ENCODE results near the gene NR1D2. TPM values are rescaled to one million over a fixed set of nuclear protein-coding genes. Genes with fewer than 3 reads are reported as not detected.

The NR1D2 gene
- polyA plus RNA-seq, 2 of the 4 experiments (the other 2 are of a cell fraction) = 7.2 to 18.6 TPM

DNA sequence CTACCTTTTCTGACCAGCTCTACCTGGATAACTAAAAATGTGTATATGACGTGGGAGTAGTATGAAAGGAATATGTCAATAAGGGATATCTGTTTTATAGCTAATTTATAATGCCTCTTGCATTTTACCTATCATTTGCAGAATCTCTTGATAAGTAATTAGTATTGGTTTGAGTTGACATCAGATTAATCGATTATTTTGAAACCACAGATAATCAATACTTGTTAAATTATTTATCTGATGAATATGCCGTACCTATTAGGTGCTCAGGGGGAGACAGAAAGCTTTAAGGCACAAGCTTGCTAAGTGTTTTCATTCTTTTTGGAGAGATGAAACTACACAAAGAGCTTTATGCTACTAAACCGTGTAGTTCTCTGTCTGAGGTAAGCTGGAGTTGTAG is 24.3 kb downstream of the NR1D2 start:
- ChIA-PET POLR2A (interaction anchor here (1.1 to 1.7 kb wide), 2 partner anchors 52 to 163 kb away, joined by 3 to 6 read pairs; partner anchors contain the start of genes NKIRAS1 and RPL15), CTCF (interaction anchor here (0.8 to 1.8 kb wide), 4 partner anchors 12 to 714 kb away, joined by 3 to 6 read pairs (median 4); no protein-coding TSS in a partner anchor)
- ATAC-seq (no peak), DNase-seq (ENCODE audit: low read depth in 1 of 2, low spot score in 1 of 2) (no peak), FAIRE-seq (no peak)
- WGBS (ENCODE audit: missing lambda C conversion rate) = 93% methylated on average over 4 of the region's 4 CpGs
- no peak overlapping the region for H3K4me2 ChIP-seq
- peaks cover 18% of the 10 kb centered on the region for H3K4me1 ChIP-seq
- TF ChIP-seq NPAS2 (CRISPR knock-in tag; IDR thresholded peaks at IDR 0.05; ENCODE audit: borderline replicate concordance) = no peak
- TF ChIP-seq TP53 (CRISPR knock-in tag; IDR thresholded peaks at IDR 0.05) = no peak
- no peak for TF ChIP-seq ZC3H11A (IDR thresholded peaks at IDR 0.05)
- TF ChIP-seq MAFK (IDR thresholded peaks at IDR 0.05; ENCODE audit: partially characterized antibody) = no peak
- TF ChIP-seq GATA3 (IDR thresholded peaks at IDR 0.05; ENCODE audit: borderline replicate concordance) = no peak
- TF ChIP-seq RNF2 (IDR thresholded peaks at IDR 0.05; ENCODE audit: borderline replicate concordance, low read depth) = no peak
- TF ChIP-seq, protein P1, sequence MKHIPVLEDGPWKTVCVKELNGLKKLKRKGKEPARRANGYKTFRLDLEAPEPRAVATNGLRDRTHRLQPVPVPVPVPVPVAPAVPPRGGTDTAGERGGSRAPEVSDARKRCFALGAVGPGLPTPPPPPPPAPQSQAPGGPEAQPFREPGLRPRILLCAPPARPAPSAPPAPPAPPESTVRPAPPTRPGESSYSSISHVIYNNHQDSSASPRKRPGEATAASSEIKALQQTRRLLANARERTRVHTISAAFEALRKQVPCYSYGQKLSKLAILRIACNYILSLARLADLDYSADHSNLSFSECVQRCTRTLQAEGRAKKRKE (CRISPR knock-in tag; IDR thresholded peaks at IDR 0.05; ENCODE audit: low read depth) = no peak
- TF ChIP-seq HDAC2 (IDR thresholded peaks at IDR 0.05) = no peak
- TF ChIP-seq BHLHE40 (IDR thresholded peaks at IDR 0.05; ENCODE audit: low read depth, low read length) = no peak
- no peak for TF ChIP-seq CHD2 (IDR thresholded peaks at IDR 0.05; ENCODE audit: low read length, partially characterized antibody)
- no peaks in the 10 kb centered on the region for H3K9me3 ChIP-seq
- peak overlapping the region in 1 of 2 experiments; percentile 7; a peak in 2 of 6 replicates for H3K27ac ChIP-seq
- H3K4me3 ChIP-seq = no peak overlapping the region

GRCh38 chr3:23971684-23972083 is 26.6 kb downstream of the NR1D2 start:
- WGBS (ENCODE audit: missing lambda C conversion rate) = 95% methylated on average over 1 of the region's 1 CpG
- H3K4me1 ChIP-seq = peaks cover 13% of the 10 kb centered on the region
- H3K9me3 ChIP-seq = no peaks in the 10 kb centered on the region
- DNase-seq (ENCODE audit: low read depth in 1 of 2, low spot score in 1 of 2) (no peak), ATAC-seq (no peak), FAIRE-seq (no peak)
- ChIA-PET POLR2A (interaction anchor here (1.0 kb wide), 1 partner anchor 55 kb away, joined by 3 read pairs; the partner anchor contains the start of genes NKIRAS1 and RPL15), CTCF (interaction anchor here (1.2 kb wide), 1 partner anchor 28 kb away, joined by 3 read pairs; no protein-coding TSS in a partner anchor)
- no peak overlapping the region for H3K27ac ChIP-seq
- TF ChIP-seq BCL3 (IDR thresholded peaks at IDR 0.05) (no peak), CBX8 (IDR thresholded peaks at IDR 0.05) (no peak), ZC3H11A (IDR thresholded peaks at IDR 0.05) (no peak), HOXB5 (CRISPR knock-in tag; IDR thresholded peaks at IDR 0.05) (no peak), JUN (IDR thresholded peaks at IDR 0.05) (no peak), MAFK (IDR thresholded peaks at IDR 0.05; ENCODE audit: partially characterized antibody) (peak; percentile 63)
- TF ChIP-seq, protein P1 (CRISPR knock-in tag; IDR thresholded peaks at IDR 0.05; ENCODE audit: low read depth) = no peak
- TF ChIP-seq, protein P2, sequence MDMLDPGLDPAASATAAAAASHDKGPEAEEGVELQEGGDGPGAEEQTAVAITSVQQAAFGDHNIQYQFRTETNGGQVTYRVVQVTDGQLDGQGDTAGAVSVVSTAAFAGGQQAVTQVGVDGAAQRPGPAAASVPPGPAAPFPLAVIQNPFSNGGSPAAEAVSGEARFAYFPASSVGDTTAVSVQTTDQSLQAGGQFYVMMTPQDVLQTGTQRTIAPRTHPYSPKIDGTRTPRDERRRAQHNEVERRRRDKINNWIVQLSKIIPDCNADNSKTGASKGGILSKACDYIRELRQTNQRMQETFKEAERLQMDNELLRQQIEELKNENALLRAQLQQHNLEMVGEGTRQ (IDR thresholded peaks at IDR 0.05) = no peak
- TF ChIP-seq, protein P3, sequence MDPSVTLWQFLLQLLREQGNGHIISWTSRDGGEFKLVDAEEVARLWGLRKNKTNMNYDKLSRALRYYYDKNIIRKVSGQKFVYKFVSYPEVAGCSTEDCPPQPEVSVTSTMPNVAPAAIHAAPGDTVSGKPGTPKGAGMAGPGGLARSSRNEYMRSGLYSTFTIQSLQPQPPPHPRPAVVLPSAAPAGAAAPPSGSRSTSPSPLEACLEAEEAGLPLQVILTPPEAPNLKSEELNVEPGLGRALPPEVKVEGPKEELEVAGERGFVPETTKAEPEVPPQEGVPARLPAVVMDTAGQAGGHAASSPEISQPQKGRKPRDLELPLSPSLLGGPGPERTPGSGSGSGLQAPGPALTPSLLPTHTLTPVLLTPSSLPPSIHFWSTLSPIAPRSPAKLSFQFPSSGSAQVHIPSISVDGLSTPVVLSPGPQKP (IDR thresholded peaks at IDR 0.05; ENCODE audit: low read depth, low read length) = no peak
- no peak overlapping the region for H3K4me3 ChIP-seq
- no peak overlapping the region for H3K4me2 ChIP-seq

GRCh38 chr3:23976555-23976954 is 31.5 kb downstream of the NR1D2 start:
- ATAC-seq (no peak), FAIRE-seq (no peak), DNase-seq (ENCODE audit: low read depth in 1 of 2, low spot score in 1 of 2) (no peak)
- Histone ChIP-seq H3K4me3 (no peak overlapping the region), H3K27ac (no peak overlapping the region), H3K9me3 (no peaks in the 10 kb centered on the region), H3K4me2 (no peak overlapping the region), H3K4me1 (peaks cover 8% of the 10 kb centered on the region; the same call in 1 of the 3 replicates)
- ChIA-PET POLR2A (no interaction called here), CTCF (interaction anchor here (0.6 kb wide), 1 partner anchor 348 kb away, joined by 4 read pairs; no protein-coding TSS in a partner anchor)
- 68% methylated on average over 4 of the region's 4 CpGs for WGBS (ENCODE audit: missing lambda C conversion rate)
- no peak for TF ChIP-seq MYC (IDR thresholded peaks at IDR 0.05; ENCODE audit: borderline replicate concordance, low read length)
- no peak for TF ChIP-seq JUNB (IDR thresholded peaks at IDR 0.05)
- TF ChIP-seq, protein P4, sequence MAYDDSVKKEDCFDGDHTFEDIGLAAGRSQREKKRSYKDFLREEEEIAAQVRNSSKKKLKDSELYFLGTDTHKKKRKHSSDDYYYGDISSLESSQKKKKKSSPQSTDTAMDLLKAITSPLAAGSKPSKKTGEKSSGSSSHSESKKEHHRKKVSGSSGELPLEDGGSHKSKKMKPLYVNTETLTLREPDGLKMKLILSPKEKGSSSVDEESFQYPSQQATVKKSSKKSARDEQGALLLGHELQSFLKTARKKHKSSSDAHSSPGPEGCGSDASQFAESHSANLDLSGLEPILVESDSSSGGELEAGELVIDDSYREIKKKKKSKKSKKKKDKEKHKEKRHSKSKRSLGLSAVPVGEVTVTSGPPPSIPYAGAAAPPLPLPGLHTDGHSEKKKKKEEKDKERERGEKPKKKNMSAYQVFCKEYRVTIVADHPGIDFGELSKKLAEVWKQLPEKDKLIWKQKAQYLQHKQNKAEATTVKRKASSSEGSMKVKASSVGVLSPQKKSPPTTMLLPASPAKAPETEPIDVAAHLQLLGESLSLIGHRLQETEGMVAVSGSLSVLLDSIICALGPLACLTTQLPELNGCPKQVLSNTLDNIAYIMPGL (CRISPR knock-in tag; IDR thresholded peaks at IDR 0.05; ENCODE audit: borderline replicate concordance) = no peak
- no peak for TF ChIP-seq ZNF302 (CRISPR knock-in tag; IDR thresholded peaks at IDR 0.05)
- no peak for TF ChIP-seq RCOR1 (IDR thresholded peaks at IDR 0.05; ENCODE audit: low read depth, low read length)
- TF ChIP-seq RAD21 (conservative IDR thresholded peaks at IDR 0.05 in 1 of 2, IDR thresholded peaks at IDR 0.05 in 1 of 2) = no peak
- TF ChIP-seq HOXA7 (CRISPR knock-in tag; IDR thresholded peaks at IDR 0.05) = no peak
- TF ChIP-seq HES2 (IDR thresholded peaks at IDR 0.05) = no peak
- TF ChIP-seq E2F6 (IDR thresholded peaks at IDR 0.05; ENCODE audit: borderline replicate concordance, low read depth) = no peak
- no peak for TF ChIP-seq RARB (CRISPR knock-in tag; IDR thresholded peaks at IDR 0.05)
- no peak for TF ChIP-seq RNF2 (IDR thresholded peaks at IDR 0.05; ENCODE audit: borderline replicate concordance, low read depth)
- TF ChIP-seq BHLHE40 (IDR thresholded peaks at IDR 0.05; ENCODE audit: low read depth, low read length) = no peak

Measured in A549 (cell line).